ENCODE data around the gene CREB5.

GRCh38 chr7:28447071-28447470, 34.8 kb downstream of the CREB5 start:
- TF ChIP-seq CTCF (conservative IDR thresholded peaks at IDR 0.05): no peak
- TF ChIP-seq EZH2 (IDR thresholded peaks at IDR 0.05; ENCODE audit: low read depth): no peak
